ENCODE results near the gene COLEC11.

Gene COLEC11

GRCh38 chr2:3587021-3587420 is 7.9 kb upstream of the COLEC11 start:
- ATAC-seq, result no peak
- no peak for TF ChIP-seq ZNF70 (CRISPR knock-in tag; IDR thresholded peaks at IDR 0.05)
- TF ChIP-seq GLIS3 (CRISPR knock-in tag; IDR thresholded peaks at IDR 0.05), result no peak
- TF ChIP-seq ARNTL (CRISPR knock-in tag; IDR thresholded peaks at IDR 0.05; ENCODE audit: borderline replicate concordance, low read depth), result no peak
- no peak for TF ChIP-seq ZFP3 (CRISPR knock-in tag; IDR thresholded peaks at IDR 0.05)
- TF ChIP-seq TSHZ2 (CRISPR knock-in tag; IDR thresholded peaks at IDR 0.05), result no peak
- no peak for TF ChIP-seq ZC3H10 (CRISPR knock-in tag; IDR thresholded peaks at IDR 0.05)
- no peak for TF ChIP-seq ESRRG (CRISPR knock-in tag; IDR thresholded peaks at IDR 0.05)
- no peak for TF ChIP-seq ISL1 (CRISPR knock-in tag; IDR thresholded peaks at IDR 0.05)
- TF ChIP-seq PATZ1 (CRISPR knock-in tag; IDR thresholded peaks at IDR 0.05; ENCODE audit: borderline replicate concordance), result no peak
- TF ChIP-seq POU6F1 (CRISPR knock-in tag; IDR thresholded peaks at IDR 0.05; ENCODE audit: borderline replicate concordance, low read depth), result no peak
- TF ChIP-seq CREB5 (CRISPR knock-in tag; IDR thresholded peaks at IDR 0.05; ENCODE audit: low read depth), result no peak
- no peak for TF ChIP-seq CSRNP3 (CRISPR knock-in tag; IDR thresholded peaks at IDR 0.05)
- TF ChIP-seq RARB (CRISPR knock-in tag; IDR thresholded peaks at IDR 0.05), result no peak
- no peak for TF ChIP-seq PPARA (CRISPR knock-in tag; IDR thresholded peaks at IDR 0.05; ENCODE audit: borderline replicate concordance)

GRCh38 chr2:3587432-3587831 is 7.5 kb upstream of the COLEC11 start:
- no peak for ATAC-seq
- TF ChIP-seq CREB5 (CRISPR knock-in tag; IDR thresholded peaks at IDR 0.05; ENCODE audit: low read depth), result no peak
- TF ChIP-seq ARNTL (CRISPR knock-in tag; IDR thresholded peaks at IDR 0.05; ENCODE audit: borderline replicate concordance, low read depth), result no peak
- no peak for TF ChIP-seq TSHZ2 (CRISPR knock-in tag; IDR thresholded peaks at IDR 0.05)
- no peak for TF ChIP-seq PPARA (CRISPR knock-in tag; IDR thresholded peaks at IDR 0.05; ENCODE audit: borderline replicate concordance)
- no peak for TF ChIP-seq ZNF565 (CRISPR knock-in tag; conservative IDR thresholded peaks at IDR 0.05; ENCODE audit: low read depth)
